A673 (cell line): ENCODE data around the gene RITA1.

Experiments
- CTCF ChIP-seq: fragments of 300-800, 200-600 bp; sonication (generic); conservative IDR thresholded peaks from 2 replicates; pipeline ENCODE4 v1.5.1; 2017; ENCODE audit warnings: low read depth, mild to moderate bottlenecking, antibody characterized with exemption, low read length, moderate library complexity, mixed read lengths
- EZH2 ChIP-seq: fragments of 200-600 bp; sonication (generic); IDR thresholded peaks from 2 replicates; pipeline ENCODE4 v1.6.1; 2017; ENCODE audit warnings: borderline replicate concordance, low read depth, mild to moderate bottlenecking, mixed read lengths, antibody characterized with exemption, low read length; ENCODE audit not compliant: poor library complexity, severe bottlenecking

GRCh38 chr12:113142173-113142885, 43.2 kb upstream of the RITA1 start:
- no peak for TF ChIP-seq CTCF
- TF ChIP-seq EZH2, result no peak
